GM19372 (cell line): Measurements from ENCODE around the gene CTSV.
"Not testable (repeated sequence)": the region's sequence is repeated elsewhere in the genome, so short reads cannot be mapped to it uniquely, and the experiment has no call there.

Experiments used
- ATAC-seq: cut with Tn5 transposase; IDR thresholded peaks from one replicate; pipeline ENCODE4 v1.9.1; 2021; ENCODE audit warnings: mild to moderate bottlenecking, low read depth, moderate library complexity; ENCODE audit not compliant: unreplicated experiment

Gene CTSV

DNA sequence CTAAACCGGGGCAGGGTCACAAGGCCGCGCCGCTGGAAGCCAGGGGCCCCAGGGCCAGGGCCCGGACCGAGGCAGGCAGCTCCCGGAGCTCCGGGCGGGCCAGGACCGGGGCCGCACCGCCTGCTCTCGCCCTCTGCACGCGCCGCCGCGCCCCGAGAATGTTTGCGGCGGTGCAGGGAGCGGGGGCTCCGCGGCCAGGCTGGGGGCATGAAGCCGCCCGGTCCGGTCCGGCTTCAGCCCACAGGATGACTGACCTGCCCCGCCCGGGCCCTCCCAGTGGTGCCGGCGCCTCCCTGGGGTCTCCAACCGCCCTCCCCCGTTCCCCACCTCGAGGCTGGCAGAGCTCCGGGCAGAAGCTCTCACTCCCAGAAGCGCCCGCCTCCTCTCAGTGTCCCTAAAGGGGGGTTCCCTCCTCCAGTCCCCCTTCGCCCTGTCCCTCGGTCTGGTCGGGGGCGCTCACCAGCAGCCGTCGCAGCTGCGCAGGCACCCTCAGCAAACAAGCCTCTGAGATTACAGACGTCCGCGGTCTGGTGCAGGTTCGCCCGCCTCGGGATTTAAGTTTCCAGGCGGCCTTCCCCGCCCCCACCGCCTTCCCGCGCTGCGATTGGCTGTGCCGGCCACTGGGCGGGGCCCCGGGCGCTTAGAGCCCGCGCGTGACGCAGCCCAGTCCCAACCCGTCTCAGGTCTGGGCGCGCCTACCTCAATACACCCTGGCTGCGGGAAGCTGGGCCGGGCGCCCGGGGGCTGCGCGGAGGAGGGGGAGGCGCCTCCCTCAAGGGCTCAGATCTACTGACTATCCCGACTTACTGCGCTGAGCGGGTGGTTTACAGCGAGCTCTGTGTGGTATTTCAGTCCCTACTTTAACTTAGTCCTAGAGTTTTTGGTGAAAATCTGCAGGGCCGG, at the start of gene CTSV:
CTSV (minus strand) TSS at position 532 of the 903 bp plus-strand sequence. CDS start 1,099 bp downstream, outside the sequence.
- peak; percentile 96 for ATAC-seq

DNA sequence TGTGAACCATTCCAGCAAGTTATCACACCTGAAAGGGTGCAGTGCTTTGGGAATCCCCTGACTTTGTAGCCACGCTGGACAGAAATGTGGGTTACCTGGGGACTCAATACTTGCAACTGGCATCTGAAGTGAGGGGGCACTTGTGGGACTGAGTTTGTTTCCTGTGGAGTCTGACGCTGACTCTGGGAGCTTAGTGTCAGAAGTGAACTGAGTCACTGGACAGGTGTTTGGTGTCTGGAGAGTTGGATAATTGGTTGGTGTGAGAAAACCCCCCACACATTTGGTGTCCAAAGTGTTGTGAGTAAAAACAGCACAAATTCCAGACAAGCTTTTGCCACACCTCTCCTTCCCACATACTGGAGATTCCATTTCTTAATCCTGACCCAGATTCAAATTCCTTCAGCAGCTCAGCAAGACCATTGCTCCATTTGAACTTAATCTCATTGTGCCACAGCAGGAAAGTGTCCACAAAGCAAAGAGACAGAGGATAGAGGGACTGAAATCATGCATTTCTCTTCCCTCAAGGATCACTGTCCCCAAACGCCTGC, 48.8 kb upstream of the CTSV start:
- ATAC-seq, result not testable (repeated sequence)

GRCh38 chr9:97084562-97084991, 45.6 kb upstream of the CTSV start:
- not testable (repeated sequence) for ATAC-seq

DNA sequence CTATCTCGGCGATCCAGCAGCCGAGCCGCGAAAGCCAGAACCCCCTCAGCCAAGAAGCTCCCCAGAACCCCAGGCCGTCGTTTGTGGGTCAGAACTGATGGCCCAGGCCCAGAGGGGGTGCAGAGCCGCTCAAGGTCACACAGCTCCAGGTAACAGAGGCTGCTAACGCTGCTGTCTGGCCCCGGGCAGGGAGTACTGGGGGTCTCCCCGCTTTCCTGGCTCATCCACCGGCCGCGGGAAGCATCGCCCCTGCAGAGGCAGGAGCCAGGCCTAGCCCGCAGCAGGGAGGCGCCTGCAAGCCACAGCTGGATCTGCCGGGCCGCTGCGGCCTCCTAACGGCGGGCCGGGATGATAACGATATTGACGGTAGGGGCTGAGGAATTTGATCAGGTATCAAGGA, 39.4 kb upstream of the CTSV start:
- no peak for ATAC-seq

DNA sequence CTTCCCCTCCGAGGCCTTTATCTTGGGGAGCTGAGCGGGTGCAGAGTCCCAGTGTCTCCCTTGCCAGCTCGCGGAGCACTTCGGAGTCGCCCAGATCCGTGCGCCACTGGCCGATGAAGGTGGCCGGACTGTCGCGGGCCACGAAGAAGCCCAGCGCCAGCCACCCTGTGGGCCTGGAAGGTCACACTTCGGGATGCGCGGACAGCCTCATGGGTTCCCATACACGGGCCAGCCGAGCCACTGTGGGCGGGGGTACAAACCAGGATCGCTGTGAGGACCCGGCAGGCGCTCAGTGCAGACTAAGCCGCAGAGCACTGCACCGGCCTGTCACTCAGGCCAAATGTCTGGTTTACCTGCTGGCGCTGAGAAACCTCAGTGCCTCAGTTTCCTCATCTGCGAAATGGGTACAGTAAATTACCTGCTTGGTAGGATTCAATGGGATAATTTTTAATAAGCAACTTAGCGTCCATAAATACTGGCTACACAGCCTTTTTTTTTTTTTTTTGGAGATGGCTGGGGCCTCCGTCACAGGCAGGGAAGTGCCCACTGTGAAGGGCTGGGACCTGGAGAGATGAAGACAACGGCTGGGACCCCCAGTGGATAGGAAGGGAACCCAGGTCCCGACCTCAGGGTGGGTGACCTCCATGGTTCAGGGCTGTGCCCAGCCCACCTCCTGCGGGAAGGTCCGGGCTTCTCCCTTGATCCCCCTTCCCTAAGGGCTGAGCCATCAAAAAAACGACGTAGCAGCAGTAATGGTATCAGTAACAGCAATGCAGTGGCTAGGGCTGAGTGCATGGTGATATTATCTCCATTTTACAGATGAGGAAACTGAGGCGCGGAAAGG, 38.7 kb upstream of the CTSV start:
- ATAC-seq, result no peak

- ATAC-seq, result not testable (repeated sequence)
Observed at GRCh38 chr9:97076731-97077451, 37.9 kb upstream of the CTSV start.

DNA sequence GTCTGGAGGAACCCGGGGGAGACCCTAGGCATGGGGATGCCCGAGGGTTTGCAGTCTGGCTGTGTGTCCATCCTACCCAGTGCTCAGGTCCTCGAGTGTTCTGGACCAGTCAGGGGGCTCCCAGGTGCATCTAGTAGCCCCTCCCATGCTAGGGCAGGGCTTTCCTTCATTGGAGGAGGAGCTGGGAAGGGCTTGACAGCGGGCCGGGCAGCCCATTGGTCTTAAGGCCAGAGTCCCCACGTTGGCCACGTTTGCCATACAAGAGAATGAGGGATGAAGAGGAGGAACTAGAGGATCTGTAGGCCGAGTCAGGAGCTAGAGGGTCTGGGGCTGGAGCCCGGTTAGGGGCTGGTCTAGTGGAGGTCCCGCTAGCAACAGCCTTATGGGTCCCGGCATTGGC, 37.3 kb upstream of the CTSV start:
- no peak for ATAC-seq

DNA sequence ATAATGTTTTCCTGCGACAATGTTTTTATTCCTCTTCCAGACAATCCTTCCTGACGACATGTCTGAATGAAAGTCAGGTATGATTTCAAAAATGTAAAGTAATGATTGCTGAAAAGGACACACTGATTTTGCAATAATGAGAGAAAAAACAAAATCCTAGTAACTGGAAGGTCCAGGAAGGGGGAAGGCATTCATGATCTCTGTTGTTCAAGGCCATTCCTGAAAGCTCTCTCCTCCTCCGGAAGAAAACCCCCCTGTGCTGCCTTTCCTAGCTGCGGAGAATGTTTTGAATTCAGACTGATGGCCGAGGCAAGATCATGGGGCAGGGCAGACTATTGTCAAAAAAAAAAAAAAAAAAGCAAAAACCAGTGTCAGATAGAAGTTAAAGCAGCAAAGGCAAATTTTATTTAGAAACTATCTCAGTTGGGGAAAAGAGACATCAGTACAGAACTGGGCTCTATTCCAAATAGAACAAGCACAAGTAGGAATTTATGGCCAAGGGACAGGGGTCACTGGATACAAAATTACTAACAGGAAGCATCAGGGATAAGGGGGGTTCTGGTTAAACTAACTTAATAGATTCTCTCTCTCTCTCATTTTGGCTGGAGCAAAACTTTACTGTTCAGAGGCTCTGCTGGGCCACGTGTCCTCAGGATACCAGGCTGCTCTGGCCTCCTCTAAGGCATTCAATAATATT, 36.5 kb upstream of the CTSV start:
- ATAC-seq, result no peak

- ATAC-seq, result no peak
Observed at GRCh38 chr9:97073506-97073905, 34.6 kb upstream of the CTSV start.

DNA sequence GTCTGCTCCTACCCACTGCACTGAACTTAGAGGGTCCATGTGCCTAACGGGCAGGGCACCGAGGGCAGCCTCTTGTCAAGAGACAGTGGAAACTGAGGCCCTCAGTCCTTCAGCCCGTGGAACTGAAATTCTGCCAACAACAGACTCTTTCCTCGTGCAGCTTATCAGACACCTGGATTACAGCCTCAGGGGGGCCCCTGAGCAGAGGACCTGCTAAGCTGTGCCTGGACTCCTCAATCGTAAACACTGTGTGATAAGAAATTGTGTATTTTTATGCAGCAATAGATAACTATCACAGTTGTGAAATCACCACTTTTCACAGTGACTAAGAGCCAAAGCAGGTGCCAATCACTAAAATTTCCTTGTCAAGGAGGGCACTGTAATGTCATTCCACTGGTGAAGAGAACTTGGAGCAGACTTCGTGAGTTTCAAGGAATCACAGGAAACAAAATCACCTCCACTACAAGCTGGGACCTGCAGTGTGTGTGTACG, 33.4 kb upstream of the CTSV start:
- no peak for ATAC-seq

GRCh38 chr9:97070325-97070724, 31.4 kb upstream of the CTSV start:
- ATAC-seq, result not testable (repeated sequence)

DNA sequence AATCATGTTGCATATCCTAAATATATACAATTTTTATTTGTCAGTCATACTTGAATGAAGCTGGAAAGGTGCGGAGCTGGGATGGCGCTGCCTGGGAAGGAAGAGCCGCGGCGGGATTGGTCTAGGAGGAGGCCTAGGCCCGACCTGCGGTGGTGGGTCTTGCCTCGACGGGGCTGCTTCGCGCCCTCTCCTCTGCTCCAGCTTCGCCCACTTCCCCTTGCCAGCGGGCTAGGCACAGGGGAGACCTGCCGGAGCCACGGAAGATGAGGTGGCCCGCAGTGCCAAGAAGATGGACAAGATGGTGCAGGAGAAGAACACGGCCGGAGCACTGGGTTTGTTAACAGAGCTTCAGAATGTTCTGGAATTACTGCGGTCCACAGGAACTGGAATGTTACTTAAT, 28.5 kb upstream of the CTSV start:
- ATAC-seq, result no peak

DNA sequence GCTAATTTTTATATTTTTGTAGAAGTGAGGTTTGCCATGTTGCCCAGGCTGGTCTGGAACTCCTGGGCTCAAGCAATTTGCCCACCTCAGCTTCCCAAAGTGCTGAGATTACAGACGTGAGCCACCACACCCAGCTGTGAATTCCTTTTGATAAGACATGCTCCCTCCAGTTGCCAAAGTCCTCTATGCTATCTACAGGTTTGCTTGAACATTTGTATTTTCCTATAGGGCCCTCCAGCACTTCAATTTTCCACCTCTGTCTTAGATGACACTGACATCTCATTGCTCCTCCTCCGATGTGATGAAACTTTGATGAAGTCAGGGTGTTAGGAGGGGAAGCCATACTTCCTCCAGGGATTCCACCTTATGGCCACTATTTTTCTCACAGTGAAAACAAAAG, 25.2 kb upstream of the CTSV start:
- no peak for ATAC-seq

DNA sequence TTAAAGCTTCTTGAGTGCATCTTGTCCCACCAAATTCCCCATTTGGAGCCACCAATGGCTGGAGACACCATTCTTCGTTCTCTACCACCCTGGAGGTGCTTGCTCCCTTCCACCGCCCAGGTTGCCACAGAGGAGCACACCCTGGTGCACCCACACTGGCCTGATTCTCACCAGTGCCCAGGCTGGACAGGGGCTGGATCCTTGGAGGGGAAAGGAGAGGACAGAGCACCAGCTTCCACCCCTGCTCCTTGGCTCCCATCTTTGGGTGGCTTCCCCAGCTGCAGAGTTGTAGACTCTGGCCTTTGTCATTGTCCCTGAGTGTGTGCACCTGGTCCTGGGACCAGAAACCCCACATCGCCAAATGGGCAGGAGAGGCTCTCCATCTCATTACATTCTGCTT, 21.9 kb upstream of the CTSV start:
- no peak for ATAC-seq

DNA sequence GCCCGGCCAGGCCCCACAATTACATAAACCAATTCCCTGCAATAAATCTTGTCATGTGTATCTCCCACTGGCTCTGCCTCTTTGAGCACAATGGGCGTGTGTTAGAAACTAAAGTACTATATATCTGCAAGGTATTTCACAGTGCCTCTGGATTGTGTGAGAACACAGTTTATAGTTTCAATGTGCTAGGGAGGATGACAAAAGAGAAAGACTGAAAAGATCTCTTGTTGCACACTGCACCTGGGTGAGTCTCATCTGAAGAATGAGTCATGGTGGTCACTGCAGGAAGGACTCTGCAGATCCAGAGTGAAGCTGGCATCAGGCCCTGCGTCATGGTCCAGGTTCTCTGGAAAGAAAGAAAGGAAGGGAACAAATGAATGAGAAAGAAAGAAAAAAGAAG, 20.7 kb upstream of the CTSV start:
- no peak for ATAC-seq

GRCh38 chr9:97057651-97058050, 18.7 kb upstream of the CTSV start:
- no peak for ATAC-seq

DNA sequence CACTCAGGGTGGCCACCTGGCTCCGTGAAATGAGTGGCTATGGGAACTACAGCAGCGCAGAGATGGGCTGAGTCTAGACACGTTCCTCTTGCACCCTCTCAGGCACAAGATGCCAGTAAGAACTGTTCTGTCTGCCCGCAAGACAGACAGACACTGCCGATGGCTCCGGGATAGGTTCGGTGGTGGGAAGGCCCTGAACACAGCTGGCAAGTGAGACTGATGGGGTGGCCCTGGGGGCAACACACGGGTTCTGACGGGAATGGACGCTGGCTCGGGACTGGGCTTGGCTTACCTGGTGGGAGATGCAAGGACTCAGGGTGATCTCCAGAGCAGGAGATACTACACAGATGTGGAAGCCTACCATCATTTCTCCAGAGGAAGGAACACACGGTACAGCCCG, 16.9 kb upstream of the CTSV start:
- not testable (repeated sequence) for ATAC-seq

DNA sequence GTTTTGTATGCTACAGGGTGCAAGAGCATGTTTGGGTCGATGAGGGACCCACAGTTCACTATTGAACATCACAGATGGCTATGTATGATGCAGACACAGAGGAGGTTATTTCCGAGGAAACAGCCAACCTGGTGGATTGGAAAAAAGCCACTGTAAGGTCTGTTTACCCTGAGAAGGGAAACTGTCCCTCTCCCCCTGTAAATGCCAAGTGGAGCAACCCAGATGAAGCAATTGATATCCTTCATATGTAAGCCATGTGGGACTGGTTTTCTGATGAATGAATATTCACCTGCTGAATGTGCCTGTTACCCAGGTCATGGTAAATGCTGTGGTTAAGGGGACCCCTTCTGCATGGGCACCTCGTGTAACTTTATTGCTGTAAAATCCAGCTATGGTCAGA, 14.8 kb upstream of the CTSV start:
- ATAC-seq, result no peak

GRCh38 chr9:97052735-97053134, 13.8 kb upstream of the CTSV start:
- ATAC-seq, result no peak

DNA sequence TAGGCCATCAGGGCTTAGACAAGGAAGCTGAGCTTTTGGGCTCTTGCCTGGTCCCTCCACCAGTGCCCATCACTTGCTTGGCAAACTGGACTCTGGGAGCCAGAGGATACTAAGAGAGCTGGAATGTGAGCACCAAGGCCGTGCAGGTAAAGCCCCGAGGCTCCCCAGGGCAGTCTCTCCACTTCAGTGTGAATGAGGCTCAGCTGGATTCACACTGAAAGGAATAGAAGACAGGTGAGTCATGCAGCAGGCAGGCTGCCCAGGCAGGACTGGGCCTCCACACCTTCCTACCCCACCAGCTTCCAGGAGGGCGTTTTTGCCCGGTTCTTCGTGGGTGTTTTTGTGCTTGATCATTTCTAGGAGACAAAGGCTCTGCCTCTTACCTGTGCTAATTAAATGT, 7.3 kb upstream of the CTSV start:
- no peak for ATAC-seq
